Measurements from ENCODE around the gene CCDC24. TPM values are rescaled to one million over a fixed set of nuclear protein-coding genes. Genes with fewer than 3 reads are reported as not detected.

Gene CCDC24
- polyA plus RNA-seq, 1 donor, result 1.9 TPM

DNA sequence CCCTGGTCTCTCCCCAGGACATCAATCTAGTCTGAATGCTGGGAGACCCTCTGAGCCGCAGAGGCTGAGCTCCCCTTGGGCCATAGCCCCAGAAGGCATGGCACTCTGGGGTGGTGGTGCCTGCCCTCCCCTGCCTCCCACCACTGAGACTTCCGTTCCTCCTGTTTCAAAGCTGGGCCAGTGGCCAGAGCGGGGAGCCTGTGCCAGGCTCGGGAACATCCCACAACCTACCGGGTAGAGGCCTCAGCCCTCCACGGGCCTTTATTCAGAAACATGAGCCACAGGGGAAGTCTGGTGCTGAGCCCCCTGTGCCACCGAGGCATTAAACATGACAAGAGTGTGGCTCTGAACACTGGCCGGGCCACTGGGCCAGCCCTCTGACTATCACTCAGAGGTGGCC, 8.1 kb downstream of the CCDC24 start:
- DNase-seq, result no peak

DNA sequence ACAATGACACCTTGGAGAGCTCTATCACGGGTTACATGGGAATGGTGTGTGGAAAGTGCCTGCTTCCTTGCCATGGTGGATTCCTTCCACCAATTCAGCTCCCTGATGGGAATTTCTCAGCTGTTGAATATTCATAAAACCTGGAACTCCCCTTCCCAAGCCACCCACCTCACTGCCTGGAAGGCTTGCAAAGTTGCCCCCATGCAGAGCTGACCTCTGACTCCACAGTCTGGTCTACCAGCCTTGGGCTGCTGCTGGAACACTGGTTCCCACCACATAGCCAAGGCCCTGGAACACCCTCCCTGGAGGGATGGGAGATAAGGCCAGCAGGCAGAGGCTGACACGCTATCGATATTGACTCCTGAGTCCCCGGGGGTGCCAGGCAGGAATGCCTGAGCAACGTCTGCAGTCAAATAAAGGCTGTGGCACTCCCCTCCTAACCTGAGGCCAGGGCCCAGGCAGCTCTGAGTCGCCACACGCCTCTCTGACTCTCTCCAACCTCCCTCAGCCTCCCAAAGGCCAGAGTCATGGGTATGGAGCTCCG, 8.8 kb downstream of the CCDC24 start:
- DNase-seq, result no peak

DNA sequence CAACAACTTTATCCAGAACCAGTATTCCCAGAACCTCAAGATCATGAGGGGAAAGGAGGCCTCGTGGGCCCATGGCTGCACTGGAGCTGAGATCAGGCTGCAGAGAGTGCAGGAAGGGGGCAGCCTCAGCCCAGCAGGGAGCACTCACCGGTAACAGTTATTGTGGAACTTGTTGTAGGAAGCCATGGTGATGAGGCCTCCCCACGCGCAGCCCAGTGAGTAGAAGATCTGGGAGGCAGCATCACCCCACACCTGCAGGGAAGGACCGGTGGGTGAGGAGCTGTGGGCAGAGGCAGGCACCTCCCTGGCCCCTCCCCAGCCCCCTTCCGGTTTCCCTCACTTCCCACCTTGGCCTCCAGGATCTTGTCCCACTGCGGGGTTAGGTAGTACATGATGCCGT, 10.8 kb downstream of the CCDC24 start:
- DNase-seq, result no peak

DNA sequence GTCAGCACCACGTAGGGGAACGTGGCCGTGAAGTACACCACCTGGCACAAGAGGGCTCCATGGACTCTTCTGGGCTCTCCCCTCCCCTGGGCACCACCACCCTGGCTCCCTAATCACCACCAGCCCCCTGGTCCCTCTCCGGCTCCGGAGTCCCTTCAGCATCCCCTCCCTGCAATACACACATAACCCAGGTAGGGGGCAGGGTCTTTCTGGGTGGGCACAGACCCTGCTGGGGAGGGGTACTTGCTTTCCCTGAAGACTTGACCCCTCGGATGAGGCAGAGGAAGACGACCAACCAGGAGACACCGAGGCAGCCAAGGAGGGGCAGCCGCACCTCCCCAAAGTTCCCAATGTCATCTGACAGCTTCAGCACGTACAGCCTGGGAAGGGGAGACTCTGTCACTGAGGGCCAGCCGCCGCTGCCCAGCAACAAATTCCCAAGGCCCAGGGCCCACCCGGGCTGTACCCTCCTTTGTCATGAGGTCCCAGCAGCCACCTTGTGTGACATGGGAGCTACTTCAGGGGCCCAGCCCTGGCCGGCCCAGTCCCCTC, 11.3 kb downstream of the CCDC24 start:
- no peak for DNase-seq

DNA sequence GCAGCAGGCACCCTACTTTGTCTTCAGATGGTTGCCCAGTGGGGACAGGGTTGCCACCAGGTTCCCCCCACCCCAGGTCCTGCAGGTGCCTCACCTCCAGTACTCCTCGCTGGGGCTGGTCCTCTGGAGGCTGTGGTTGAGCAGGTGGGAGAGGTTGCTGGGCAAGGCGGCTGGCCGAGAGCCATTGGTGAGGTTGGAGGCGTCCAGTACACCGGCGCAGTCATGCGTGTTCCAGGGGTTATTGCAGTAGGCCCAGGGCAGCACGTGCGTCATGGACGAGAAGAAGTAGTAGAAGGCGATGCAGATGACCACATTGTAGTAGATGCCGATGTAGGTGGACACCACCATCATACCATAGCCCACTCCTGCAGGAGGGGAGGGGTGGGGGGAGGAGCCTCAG, 16.9 kb downstream of the CCDC24 start:
- DNase-seq, result no peak

DNA sequence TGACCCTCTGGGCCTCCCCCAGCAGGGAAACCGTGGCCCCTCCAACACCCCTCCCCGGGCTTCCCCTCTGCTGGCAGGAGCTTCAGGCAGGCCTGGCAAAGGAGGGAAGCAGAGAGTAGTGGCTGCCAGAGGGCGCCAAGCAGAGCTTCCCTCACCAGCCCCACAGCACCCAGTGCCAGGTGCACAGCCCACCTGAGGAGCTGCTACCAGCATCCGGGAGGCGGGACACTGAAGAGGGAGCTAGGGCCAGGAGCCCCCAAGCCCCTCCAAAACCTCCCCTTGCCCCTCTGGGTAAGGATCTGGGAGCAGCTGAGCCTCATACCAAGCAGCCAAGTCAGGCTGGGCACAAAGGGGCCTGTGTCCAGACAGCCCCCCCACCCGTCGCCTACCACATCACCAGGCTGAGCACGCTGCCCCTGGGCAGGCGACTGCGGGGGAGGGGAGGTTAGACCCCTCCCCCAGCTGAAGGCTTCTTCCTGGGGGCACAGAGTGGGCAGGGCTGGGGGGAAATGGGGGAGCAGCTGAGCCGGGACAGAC, 19.6 kb downstream of the CCDC24 start:
- DNase-seq, result no peak

DNA sequence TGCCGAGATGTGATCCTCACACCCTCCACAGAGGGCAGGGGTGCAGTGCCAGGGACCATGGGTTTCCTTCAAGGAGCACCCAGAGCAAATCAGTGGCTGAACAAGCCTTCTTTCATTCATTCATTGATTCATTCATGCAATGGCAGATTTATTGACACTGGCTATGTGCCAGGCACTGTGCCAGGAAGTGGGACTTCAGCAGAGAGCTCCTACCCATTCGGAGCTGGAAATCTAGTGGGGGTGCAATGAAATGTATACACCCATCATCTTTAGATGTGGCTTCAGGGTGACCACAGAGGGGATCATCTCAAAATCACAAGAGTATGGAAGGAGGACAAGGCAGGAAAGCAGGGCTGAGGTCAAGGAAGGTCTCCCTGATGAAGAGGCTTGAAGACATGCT, 21.0 kb downstream of the CCDC24 start:
- DNase-seq, result no peak

DNA sequence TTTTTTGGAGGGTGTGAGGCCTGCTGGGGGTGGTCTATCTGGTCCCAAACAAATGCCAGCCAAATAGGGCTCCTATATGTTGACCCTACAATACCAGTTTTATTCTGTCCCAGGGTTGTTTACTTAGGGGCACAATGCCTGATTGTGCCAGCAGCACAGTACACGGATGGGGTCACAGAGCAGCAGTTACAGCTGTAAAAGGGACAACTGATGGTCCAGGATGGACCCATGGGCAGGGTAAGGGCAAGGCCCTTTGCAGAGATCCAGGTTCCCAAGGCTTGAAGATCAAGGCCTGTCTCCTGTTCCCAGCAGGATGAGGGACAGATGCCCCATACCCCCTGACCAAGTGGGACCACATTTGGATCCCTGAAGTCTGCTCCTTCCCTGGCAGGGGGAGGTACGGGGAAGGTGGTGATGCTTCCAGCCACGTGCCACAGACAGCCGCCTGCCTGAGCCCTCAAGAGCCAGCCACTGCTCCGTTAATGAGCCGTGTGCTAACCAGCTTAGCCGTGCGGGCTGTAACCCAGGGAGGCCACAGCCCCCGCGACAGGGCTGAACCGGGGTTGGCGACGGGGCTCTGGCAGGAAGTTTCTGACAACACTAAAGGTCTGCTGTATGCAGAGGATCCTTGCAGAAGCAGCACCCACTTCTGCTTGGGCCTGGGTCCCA, 21.7 kb downstream of the CCDC24 start:
- DNase-seq, result no peak

DNA sequence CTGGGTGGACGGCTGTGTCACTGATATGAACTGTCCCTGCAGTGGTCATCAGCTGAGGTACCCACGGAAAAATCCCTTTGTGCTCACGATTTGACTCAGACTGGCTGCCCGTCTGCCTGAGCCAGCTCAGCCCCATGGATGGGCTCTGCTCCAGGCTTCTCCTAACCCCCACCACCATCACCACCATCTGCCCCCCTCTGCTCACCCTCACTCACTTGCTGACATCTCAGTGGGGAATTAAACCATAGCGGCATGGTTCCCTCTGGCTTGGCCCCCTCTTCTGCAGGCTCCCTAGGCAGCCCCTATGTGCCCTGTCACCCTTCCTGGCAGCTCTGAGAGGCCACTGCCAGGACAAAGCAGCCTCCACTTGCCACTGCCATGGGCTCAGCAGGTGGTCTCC, 22.6 kb downstream of the CCDC24 start:
- DNase-seq, result no peak

DNA sequence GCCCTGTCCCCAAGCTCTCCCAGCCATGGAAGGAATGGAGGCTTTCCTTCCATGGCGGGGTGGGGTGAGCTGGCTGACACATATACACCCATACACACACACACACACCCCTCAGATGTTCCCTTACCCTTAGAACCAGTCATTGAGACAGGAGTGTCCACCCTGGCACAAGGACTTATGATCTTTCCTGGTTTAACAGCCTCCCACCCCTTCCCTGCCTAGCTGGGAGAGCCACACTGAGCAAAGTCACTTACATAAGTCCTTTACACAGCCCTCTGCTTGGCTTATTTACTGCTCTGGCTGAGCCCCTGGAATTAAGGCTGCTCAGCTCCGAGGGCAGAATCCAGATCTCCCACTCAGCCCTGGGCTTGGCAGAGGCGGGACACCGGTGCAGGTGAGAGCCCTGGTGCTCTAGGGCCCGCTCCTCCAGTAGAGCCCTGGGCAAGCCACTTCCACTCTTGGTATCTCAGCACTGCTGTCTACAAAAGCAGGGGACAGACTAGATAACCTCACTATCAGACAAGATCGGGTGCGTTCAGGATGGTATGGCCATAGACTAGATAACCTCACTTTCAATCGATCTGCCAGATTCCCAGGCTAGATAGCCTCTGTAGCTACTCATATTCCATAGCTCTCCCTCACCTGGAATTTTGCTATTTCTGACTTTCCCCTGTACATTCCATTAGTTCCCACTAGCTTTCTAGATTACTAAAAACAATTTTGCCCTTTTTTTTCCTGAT, 23.1 kb downstream of the CCDC24 start:
- DNase-seq, result no peak

DNA sequence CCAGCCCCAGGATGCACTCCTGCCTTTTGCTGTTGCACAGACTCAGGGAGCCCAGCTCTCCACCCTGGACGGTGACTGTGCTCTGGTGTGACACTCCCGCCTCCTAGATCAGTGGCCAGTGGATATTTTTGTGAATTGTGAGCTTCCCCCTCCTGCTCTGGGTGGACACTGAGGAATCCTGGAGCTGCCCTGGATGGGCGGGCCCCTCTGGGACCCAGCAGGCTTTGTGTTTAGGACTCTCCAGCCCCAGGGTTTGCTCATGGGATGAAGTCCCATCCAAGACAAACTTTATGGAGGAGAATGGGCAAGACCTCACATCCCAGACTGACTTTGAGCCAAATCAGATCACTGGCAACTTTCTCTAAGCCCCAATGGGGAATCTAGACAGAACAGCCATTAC, 23.8 kb downstream of the CCDC24 start:
- no peak for DNase-seq

DNA sequence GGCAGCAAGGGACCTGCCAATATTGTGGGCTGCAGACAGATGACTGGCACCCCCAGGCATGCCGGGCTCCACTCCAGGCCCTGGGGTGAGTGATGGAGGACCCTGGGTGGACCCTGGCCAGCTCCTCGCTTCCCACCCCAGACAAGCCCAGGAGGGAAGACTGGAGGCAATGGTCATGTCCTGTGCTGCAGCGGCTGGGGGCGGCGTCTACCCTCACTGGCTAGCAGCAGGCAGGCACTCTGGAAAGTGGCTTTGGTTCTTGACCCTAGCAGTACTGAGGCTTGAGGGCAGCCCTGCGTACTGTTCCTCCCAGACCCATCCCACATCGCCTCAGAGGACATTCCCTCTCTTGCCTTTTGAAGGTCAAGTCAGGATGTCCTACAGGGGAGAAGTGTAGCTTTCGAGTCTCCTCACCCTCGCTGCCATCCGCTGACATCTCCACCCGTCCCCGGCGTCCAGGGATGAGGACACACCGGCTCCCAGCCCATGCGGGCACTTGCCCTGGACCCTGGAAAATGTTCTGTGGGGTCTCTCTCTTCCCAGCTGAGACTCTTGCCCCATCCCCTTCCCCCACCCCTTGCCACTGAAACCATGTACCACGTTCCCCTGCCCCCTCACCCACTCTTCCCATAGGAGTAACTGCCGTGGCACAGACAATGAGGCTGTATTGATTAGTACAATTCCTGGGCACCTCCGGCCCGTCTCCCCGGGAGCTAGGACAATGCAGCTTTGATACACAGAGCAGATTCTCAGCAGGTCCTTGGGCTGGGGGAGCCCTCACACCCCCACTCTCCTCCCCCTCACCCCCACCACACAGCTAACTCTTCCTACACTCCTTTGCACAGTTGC, 24.9 kb downstream of the CCDC24 start:
- no peak for DNase-seq

DNA sequence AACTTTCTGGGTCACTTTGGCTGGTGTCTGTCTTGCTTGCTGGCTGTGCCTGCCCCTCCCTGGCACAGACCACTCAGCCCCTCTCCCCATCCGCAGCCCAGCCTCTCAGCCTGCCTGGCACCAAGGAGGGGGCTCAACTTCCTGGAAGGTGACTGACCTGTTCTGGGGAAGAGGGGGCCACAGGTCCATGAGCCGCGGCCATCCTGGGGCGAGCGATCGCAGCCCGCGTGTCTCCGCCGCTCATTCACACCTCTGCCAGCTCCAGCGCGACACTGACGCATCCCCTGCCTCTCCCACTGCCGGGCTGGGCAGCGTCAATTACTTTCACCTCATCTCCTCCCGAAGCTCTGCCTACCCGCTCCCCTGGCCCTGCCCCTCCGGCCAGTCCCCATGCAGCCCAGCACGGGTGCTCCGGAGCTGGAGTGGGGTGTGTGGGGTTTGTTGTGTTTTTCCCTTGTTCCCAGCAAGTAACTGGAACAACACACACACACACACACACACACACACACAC, 25.5 kb downstream of the CCDC24 start:
- DNase-seq, result no peak

DNA sequence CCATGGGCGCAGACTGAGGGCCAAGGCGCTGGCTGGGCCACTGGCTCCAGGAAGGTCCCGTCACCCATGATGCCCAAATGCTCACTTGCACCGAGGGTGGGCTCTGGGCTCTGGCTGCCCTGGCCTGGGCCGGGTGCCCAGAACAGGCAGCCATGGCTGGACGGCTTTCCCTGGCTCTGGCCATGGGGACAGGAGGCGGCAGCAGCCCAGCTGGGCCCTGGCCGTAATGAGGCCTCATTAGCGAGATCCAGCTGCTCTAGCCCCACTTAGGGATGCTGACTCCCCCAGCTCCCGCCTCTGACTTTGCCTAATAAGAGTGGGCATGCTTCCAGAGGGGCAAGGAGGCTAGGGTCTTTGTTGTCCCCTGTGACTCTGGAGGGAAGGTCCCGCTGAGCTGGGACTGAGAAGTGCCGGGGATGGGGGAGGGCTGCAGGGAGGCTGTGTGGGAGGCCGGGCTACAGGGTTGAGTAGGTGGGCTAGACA, 28.1 kb downstream of the CCDC24 start:
- no peak for DNase-seq

DNA sequence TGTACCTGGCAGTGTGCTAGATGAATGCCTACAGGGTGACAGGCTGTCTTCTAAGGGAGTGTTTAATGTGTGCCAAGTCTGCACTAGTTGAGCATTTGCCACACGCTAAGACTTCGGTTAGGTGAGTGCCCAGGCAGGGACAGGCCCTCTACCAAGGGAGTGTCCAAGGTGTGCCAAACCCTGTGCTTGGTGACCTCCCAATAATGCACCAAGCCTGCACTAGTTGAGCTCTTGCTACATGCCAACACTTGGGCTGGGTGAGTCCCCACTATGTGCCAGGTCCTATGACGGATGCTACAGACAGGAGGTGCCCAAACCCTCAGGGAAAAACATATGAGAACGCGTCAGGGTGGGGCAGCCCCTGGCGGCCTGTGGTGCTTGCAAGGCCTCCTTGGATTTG, 29.1 kb downstream of the CCDC24 start:
- DNase-seq, result no peak

DNA sequence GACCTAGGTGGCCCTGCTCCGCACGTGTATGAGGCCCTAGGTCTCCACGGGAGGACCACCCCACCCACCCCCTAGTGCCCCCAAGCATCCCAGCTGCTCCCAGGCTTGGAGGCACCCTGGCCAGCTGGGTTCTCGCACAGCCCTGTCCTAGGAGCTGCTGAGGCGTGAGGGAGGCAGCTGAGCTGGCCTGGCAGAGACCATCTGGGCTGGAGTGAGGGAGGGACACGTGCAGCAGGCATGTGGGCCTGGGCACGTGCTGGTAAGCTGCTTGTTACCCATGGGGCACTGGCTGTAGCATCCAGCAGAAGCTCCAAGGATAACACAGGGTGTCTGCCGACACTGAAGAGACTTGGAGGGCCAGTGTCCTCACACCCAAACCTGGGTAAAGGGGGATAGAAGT, 29.8 kb downstream of the CCDC24 start:
- no peak for DNase-seq

DNA sequence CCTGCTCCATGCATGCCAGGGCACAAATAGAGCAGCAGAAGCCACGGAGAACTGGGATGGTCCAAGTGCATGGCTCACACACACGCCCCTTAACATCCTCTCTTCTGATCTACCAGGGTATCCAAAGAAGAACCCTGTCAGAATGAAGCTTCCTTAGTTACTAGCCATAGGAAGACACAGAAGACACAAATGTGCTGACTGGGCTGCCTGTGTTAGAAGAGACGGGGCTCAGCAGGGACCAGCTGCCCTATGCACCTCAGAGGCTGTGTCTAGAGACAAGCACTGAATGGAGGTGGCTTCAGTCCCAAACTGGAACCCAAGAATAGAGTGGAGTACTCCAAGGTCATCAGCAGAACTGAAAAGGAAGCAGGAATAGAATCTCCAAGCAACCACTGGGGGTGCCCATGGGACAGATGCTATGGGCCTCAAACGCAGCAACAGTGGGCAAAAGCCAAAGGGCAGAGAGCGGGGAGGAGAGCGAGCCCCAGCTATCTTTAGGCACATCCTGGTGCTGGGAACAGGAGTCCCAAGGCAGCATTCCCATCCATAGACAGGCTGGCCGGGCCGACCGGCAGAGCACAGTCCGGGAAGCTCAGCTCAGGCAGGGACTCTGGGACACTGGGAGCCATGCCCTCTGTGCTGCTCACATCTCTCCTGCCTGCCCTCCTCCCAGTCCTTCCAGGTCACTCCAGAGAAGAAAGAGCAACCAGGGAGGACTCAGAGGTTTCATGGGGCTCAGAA, 30.4 kb downstream of the CCDC24 start:
- DNase-seq, result no peak

DNA sequence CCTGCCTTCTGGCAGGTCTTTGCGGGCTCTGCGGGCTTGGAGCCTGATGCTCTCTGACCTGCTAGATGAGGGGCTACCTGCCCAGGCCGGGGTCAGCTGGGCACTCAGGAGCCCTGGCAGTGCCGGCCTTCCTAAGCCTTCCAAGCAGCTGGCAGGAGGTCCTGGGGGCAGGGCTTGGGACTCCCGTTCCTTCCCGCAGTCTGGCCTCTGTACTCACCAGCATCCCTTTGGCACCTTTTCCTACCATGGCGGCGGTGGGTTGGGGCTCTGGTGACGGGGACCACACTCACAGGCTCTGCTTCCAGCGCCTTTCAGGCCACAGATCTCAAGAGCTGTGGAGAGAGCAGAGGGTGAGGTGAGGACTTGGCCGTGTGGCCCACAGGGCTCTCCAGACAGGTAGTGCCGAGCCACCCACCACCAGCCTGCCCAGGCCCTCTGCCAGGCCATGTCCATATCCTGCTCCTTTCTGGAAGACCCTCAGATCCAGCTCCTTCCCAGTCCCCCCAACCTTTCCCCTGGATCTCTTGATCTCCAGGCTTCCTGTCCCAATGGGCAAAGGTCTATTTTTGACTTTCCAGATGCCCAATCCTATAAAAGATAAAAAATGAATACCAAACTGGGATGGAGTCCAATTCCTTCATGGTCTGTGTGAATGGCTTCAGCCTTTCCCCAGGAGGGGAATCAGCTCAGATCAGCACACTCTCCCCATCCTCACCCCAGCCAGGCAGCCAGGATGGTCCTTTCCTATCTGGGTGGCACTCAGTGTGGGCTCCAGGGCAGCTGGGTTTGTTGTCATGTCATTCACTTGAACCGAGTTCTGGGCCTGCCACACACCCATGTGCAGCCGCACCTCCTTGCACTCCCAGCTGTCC, 32.9 kb downstream of the CCDC24 start:
- no peak for DNase-seq

DNA sequence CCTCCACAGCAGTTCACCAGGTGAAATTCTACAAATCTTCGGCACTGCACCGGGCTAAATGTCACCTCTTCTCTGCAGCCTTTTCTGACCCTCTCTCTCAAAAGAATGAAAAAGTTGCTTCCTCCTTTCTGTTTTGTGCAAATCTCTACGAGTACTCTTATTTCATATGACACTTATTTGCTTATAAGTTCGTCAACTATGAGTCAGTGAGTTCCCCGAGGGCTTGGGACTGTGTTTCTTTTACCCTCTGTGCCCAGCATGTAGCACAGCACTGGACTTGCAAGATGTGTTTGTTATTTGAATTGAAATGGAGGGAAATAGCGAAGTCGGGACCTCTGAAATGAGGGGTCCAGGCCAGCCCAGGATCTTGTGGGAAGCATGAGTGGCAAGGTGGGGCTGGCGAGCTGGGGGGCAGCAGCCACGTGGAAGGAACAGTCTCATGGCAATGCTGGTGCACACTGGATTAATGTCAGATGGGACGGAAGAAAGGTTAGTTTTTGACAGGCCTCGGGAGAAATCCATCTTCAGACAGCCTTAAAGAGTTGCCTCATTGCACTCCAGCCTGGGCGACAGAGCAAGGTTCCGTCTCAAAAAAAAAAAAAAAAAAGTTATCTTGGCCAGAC, 33.6 kb downstream of the CCDC24 start:
- DNase-seq, result no peak

DNA sequence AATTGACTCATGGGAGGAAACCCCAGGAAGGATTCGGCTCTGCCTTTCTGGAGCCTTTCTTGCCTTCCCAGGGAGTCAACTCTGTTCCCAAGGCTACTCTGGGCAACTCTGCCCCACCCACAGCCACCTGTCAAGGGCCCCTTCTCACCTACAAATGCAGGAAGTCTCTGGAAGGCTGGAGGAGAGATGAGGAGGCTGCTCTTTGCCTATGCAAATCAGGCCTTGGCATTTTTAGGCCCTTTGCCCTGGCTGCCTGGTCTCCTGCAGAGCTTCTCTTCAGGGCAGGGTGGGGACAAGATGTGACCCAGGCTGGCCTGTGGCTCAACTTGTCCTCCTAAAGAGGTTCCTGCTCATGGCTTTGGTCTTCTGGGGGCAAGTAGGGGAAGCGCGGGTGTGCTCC, 34.4 kb downstream of the CCDC24 start:
- DNase-seq, result no peak

Measured in hindlimb muscle (tissue), 1 donor.